Nucleus accumbens (tissue), 56 donors: ENCODE data around the gene SERPINI1.

ENCODE experiments used
- DNase-seq, 56 donors: peaks; one replicate each; lab custom pipeline; 2025; lab: John Stamatoyannopoulos, UW

The SERPINI1 gene

GRCh38 chr3:167735233-167736138, at the start of gene SERPINI1:
TSS of gene SERPINI1 (plus strand) at chr3:167735721. CDS start at chr3:167789129, 53,408 bp downstream.
- peak; percentile 50 to 96 (median 86) for DNase-seq

- no peak for DNase-seq
Measured at GRCh38 chr3:167691366-167691765, 44.2 kb upstream of the SERPINI1 start.

- DNase-seq, result no peak
Measured at GRCh38 chr3:167694121-167694520, 41.4 kb upstream of the SERPINI1 start.

- no peak for DNase-seq
Measured at GRCh38 chr3:167700046-167700445, 35.5 kb upstream of the SERPINI1 start.

- no peak for DNase-seq
Measured at GRCh38 chr3:167700926-167701325, 34.6 kb upstream of the SERPINI1 start.

GRCh38 chr3:167705840-167706239, 29.7 kb upstream of the SERPINI1 start:
- no peak for DNase-seq

GRCh38 chr3:167709690-167710089, 25.8 kb upstream of the SERPINI1 start:
- no peak for DNase-seq

- no peak for DNase-seq
Measured at GRCh38 chr3:167710552-167710951, 25.0 kb upstream of the SERPINI1 start.

GRCh38 chr3:167711439-167711838, 24.1 kb upstream of the SERPINI1 start:
- no peak for DNase-seq

- no peak for DNase-seq
Measured at GRCh38 chr3:167712445-167712844, 23.1 kb upstream of the SERPINI1 start.

- DNase-seq, result no peak
Measured at GRCh38 chr3:167714871-167715270, 20.6 kb upstream of the SERPINI1 start.

GRCh38 chr3:167716920-167717319, 18.6 kb upstream of the SERPINI1 start:
- DNase-seq, result no peak

GRCh38 chr3:167718582-167718981, 16.9 kb upstream of the SERPINI1 start:
- DNase-seq, result no peak

- DNase-seq, result no peak
Measured at GRCh38 chr3:167723025-167723512, 12.5 kb upstream of the SERPINI1 start.

- DNase-seq, result no peak
Measured at GRCh38 chr3:167723872-167724271, 11.6 kb upstream of the SERPINI1 start.

- peak in 3 of 56 donors; percentile 2 to 21 (median 2) for DNase-seq
Measured at GRCh38 chr3:167728176-167728575, 7.3 kb upstream of the SERPINI1 start.

GRCh38 chr3:167728632-167729323, 6.7 kb upstream of the SERPINI1 start:
- DNase-seq, result no peak

GRCh38 chr3:167729591-167729990, 5.9 kb upstream of the SERPINI1 start:
- no peak for DNase-seq

- no peak for DNase-seq
Measured at GRCh38 chr3:167731393-167731792, 4.1 kb upstream of the SERPINI1 start.

- DNase-seq, result no peak
Measured at GRCh38 chr3:167732313-167733065, 3.0 kb upstream of the SERPINI1 start.
